Mesendoderm (in vitro differentiated cells): ENCODE data around the gene CFAP20DC.
A peak's percentile ranks its signal among the peaks of the same experiment; 100 is the strongest.
"Not testable (repeated sequence)": the region's sequence is repeated elsewhere in the genome, so short reads cannot be mapped to it uniquely, and the experiment has no call there.

Source experiments
- DNase-seq: peaks from one replicate; pipeline ENCODE4 v3.0.0; 2013
- H2AK5ac ChIP-seq: 2 replicates; pipeline ENCODE4 v1.6.1; 2013; ENCODE audit warnings: low read length, inconsistent platforms
- H2BK120ac ChIP-seq: 2 replicates; pipeline ENCODE4 v1.6.1; 2013; ENCODE audit warnings: low read depth, mild to moderate bottlenecking, low read length, moderate library complexity, mixed read lengths
- H2BK15ac ChIP-seq: replicated peaks from 2 replicates; pipeline ENCODE4 v1.6.1; 2013; ENCODE audit warnings: low read depth, mild to moderate bottlenecking, moderate library complexity
- H2BK5ac ChIP-seq: 2 replicates; pipeline ENCODE4 v1.6.1; 2013; ENCODE audit warnings: low read length, inconsistent platforms
- H3K18ac ChIP-seq: 2 replicates; pipeline ENCODE4 v1.6.1; 2013; ENCODE audit warnings: mild to moderate bottlenecking, low read length, mixed read lengths
- H3K23ac ChIP-seq: one replicate; pipeline ENCODE4 v1.6.1; 2013; ENCODE audit warnings: low read length
- H3K27ac ChIP-seq: 2 replicates; pipeline ENCODE4 v1.5.1; 2013; ENCODE audit warnings: low read depth, mild to moderate bottlenecking, inconsistent platforms, low read length, moderate library complexity
- H3K27me3 ChIP-seq: 2 replicates; pipeline ENCODE4 v1.6.1; 2013; ENCODE audit warnings: low read length, control low read depth, mild to moderate bottlenecking, inconsistent platforms; ENCODE audit not compliant: insufficient read depth, poor library complexity
- H3K36me3 ChIP-seq: 2 replicates; pipeline ENCODE4 v1.6.1; 2013; ENCODE audit warnings: low read length, inconsistent platforms; ENCODE audit not compliant: control insufficient read depth, insufficient read depth
- H3K4ac ChIP-seq: one replicate; pipeline ENCODE4 v1.6.1; 2013; ENCODE audit warnings: low read depth, mild to moderate bottlenecking, low read length, moderate library complexity
- H3K4me1 ChIP-seq: 2 replicates; pipeline ENCODE4 v1.6.1; 2013; ENCODE audit warnings: low read depth, low read length, inconsistent platforms; ENCODE audit not compliant: control insufficient read depth
- H3K4me2 ChIP-seq: 2 replicates; pipeline ENCODE4 v1.6.1; 2013; ENCODE audit warnings: low read length
- H3K4me3 ChIP-seq: 2 replicates; pipeline ENCODE4 v1.5.1; 2013; ENCODE audit warnings: mild to moderate bottlenecking, low read length
- H3K56ac ChIP-seq: one replicate; pipeline ENCODE4 v1.6.1; 2013; ENCODE audit warnings: low read length
- H3K79me1 ChIP-seq: 2 replicates; pipeline ENCODE4 v1.6.1; 2013; ENCODE audit warnings: low read length, inconsistent platforms
- H3K79me2 ChIP-seq: 2 replicates; pipeline ENCODE4 v1.6.1; 2013; ENCODE audit warnings: mild to moderate bottlenecking, low read length; ENCODE audit not compliant: control insufficient read depth, insufficient read depth
- H3K9ac ChIP-seq: 2 replicates; pipeline ENCODE4 v1.6.1; 2013; ENCODE audit warnings: low read length, inconsistent platforms
- H4K5ac ChIP-seq: one replicate; pipeline ENCODE4 v1.6.1; 2013; ENCODE audit warnings: low read length
- H4K8ac ChIP-seq: one replicate; pipeline ENCODE4 v1.6.1; 2013; ENCODE audit warnings: low read depth, mild to moderate bottlenecking, control low read depth, low read length, moderate library complexity
- WGBS: extraction: QIAGEN DNeasy Blood & Tissue Kit; methylation state at CpG from one replicate; pipeline ENCODE4 v1.1.7; 2013; ENCODE audit warnings: low lambda C conversion rate, missing lambda C conversion rate; ENCODE audit not compliant: insufficient coverage; ENCODE audit errors: extremely low coverage; 5-methylcytosine and 5-hydroxymethylcytosine counted together

Gene CFAP20DC

GRCh38 chr3:58698246-58698645, 351.6 kb downstream of the CFAP20DC start:
- Histone ChIP-seq H2BK120ac (no peak overlapping the region), H3K27ac (no peak overlapping the region)

DNA sequence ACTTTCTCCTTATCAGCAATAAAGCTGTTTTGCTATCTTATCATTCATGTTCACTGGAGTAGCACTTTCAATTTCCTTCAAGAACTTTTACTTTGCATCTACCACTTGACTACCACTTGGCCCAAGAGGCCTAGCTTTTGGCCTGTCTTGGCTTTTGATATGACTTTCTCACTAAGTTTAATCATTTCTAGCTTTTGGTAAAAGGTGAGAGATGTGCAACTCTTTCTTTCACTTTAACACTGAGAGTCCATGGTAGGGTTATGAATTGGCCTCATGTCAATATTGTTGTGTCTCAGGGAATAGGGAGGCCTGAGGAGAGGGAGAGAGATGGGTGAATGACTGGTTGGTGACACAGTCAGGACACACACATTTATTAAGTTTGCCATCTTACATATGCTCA, 352.3 kb downstream of the CFAP20DC start:
- H3K23ac ChIP-seq = no peak overlapping the region
- H3K4me1 ChIP-seq = peaks cover 1% of the 10 kb centered on the region
- no peak overlapping the region for H3K9ac ChIP-seq
- H3K4me3 ChIP-seq = no peak overlapping the region
- no peak overlapping the region for H3K27ac ChIP-seq
- H2AK5ac ChIP-seq = no peak overlapping the region
- no peak overlapping the region for H3K18ac ChIP-seq
- no peak overlapping the region for H3K4ac ChIP-seq
- no peak overlapping the region for H3K4me2 ChIP-seq
- no peak overlapping the region for H2BK120ac ChIP-seq
- H3K79me2 ChIP-seq = no peaks in the 10 kb centered on the region
- no peak overlapping the region for H2BK5ac ChIP-seq
- no peak overlapping the region for H4K8ac ChIP-seq
- peak; percentile 19 for DNase-seq
- no peak overlapping the region for H3K56ac ChIP-seq
- no peaks in the 10 kb centered on the region for H3K36me3 ChIP-seq
- H3K27me3 ChIP-seq = peaks cover 2% of the 10 kb centered on the region
- H2BK15ac ChIP-seq = no peak overlapping the region
- no peaks in the 10 kb centered on the region for H3K79me1 ChIP-seq
- H4K5ac ChIP-seq = no peak overlapping the region

More at GRCh38 chr3:58698246-58698645, 351.6 kb downstream of the CFAP20DC start:
- Histone ChIP-seq H3K36me3 (no peaks in the 10 kb centered on the region), H3K27me3 (peaks cover 2% of the 10 kb centered on the region), H4K5ac (no peak overlapping the region), H2BK15ac (no peak overlapping the region), H3K4me2 (no peak overlapping the region), H3K23ac (no peak overlapping the region), H3K56ac (no peak overlapping the region), H2AK5ac (no peak overlapping the region), H3K4me3 (no peak overlapping the region), H3K4me1 (peaks cover 1% of the 10 kb centered on the region), H3K9ac (no peak overlapping the region), H3K4ac (no peak overlapping the region), H2BK5ac (no peak overlapping the region), H4K8ac (no peak overlapping the region), H3K79me1 (no peaks in the 10 kb centered on the region), H3K18ac (no peak overlapping the region), H3K79me2 (no peaks in the 10 kb centered on the region)
- no peak for DNase-seq

DNA sequence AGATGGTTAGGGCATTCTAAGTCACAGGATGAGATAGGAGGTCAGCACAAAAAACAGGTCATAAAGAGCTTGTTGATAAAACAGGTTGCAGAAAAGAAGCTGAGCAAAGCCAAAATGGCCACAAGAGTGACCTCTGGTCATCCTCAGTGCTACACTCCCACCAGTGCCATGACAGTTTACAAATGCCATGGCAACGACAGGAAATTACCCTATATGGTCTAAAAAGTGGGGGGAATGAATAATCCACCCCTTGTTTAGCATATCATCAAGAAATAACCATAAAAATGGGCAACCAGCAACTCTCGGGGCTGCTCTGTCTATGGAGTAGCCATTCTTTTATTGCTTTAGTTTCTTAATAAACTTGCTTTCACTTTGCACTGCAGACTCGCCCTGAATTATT, 353.0 kb downstream of the CFAP20DC start:
- H3K18ac ChIP-seq, H3K27me3 ChIP-seq, H3K9ac ChIP-seq, H3K23ac ChIP-seq, H3K79me2 ChIP-seq, DNase-seq, H2BK15ac ChIP-seq, H4K8ac ChIP-seq, H2BK120ac ChIP-seq, H4K5ac ChIP-seq, H3K79me1 ChIP-seq, H2BK5ac ChIP-seq, H3K4ac ChIP-seq, H3K56ac ChIP-seq, H3K27ac ChIP-seq, H2AK5ac ChIP-seq, H3K36me3 ChIP-seq, H3K4me2 ChIP-seq, H3K4me1 ChIP-seq, H3K4me3 ChIP-seq: not testable (repeated sequence)
- WGBS = no CpG with 5 or more reads among the region's 3 CpGs

- H3K79me1 ChIP-seq = no peaks in the 10 kb centered on the region
- no peak overlapping the region for H3K4me2 ChIP-seq
- no peak overlapping the region for H4K5ac ChIP-seq
- H4K8ac ChIP-seq = no peak overlapping the region
- no peak overlapping the region for H2BK120ac ChIP-seq
- no peak overlapping the region for H2BK15ac ChIP-seq
- H3K4ac ChIP-seq = no peak overlapping the region
- H3K9ac ChIP-seq = no peak overlapping the region
- no peak overlapping the region for H3K27ac ChIP-seq
- no peak overlapping the region for H2AK5ac ChIP-seq
- peaks cover 1% of the 10 kb centered on the region for H3K4me1 ChIP-seq
- no peak overlapping the region for H3K4me3 ChIP-seq
- no peak overlapping the region for H3K56ac ChIP-seq
- WGBS = no CpG with 5 or more reads among the region's 1 CpG
- H3K27me3 ChIP-seq = no peaks in the 10 kb centered on the region
- H3K18ac ChIP-seq = no peak overlapping the region
- H3K79me2 ChIP-seq = no peaks in the 10 kb centered on the region
- H3K23ac ChIP-seq = no peak overlapping the region
- DNase-seq = no peak
- no peaks in the 10 kb centered on the region for H3K36me3 ChIP-seq
- no peak overlapping the region for H2BK5ac ChIP-seq
These were observed 353.7 kb downstream of the CFAP20DC start for GRCh38 chr3:58696093-58696492.

- not testable (repeated sequence) for H2BK120ac ChIP-seq, H4K5ac ChIP-seq, H3K4me3 ChIP-seq, H3K4ac ChIP-seq, H3K9ac ChIP-seq, H3K27me3 ChIP-seq, H2BK15ac ChIP-seq, H3K4me2 ChIP-seq, H3K27ac ChIP-seq, H3K36me3 ChIP-seq, H3K23ac ChIP-seq, H4K8ac ChIP-seq, H3K56ac ChIP-seq, H3K79me2 ChIP-seq, H2AK5ac ChIP-seq, H3K18ac ChIP-seq, H3K79me1 ChIP-seq, H2BK5ac ChIP-seq, H3K4me1 ChIP-seq
- DNase-seq = peak; percentile 9
- no CpG with 5 or more reads among the region's 4 CpGs for WGBS
These were observed 354.5 kb downstream of the CFAP20DC start for GRCh38 chr3:58695284-58695683.

DNA sequence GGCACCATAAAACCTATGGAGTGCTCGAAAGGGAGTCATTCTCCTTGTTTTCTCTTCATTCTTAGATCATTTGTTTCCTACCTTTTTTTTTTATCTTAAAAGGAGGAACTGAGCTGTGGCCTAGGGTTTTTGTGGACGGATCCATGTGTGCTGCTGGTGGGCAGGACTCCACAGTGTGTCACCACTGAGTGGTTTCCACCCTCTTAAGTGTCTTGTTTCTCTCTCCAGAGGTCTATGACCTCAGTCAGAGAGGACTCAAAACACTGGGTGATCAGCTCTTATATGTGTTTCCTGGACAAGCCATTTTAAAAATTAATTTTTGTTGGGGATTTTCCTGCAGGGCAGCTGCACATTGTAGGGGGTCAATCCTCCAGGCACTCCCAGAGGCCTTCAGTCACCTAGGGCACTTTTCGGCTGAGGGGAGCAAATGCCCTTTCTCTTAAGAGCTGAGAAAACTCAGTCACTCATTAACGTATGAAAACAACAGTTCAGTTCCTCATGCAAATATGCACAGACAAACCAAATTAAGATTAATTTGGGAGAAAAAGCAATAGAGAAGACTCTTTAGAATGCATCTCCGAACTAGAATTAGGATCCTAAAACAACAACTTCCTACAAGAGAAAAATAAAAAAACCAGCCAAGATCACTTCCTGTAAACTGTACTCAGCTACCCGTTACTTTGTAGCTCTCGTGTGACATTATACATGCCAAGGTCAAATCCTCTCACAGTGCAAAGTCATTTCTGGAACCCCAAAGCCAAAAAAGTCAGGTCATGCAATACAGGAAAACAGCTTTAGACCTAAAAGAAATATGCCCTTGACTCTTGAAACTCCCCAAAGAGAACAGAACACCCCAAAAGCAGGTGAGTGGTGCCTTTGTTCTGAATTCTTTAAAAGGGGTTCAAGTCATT, 355.6 kb downstream of the CFAP20DC start:
- H3K4ac ChIP-seq = no peak overlapping the region
- no peak overlapping the region for H3K4me3 ChIP-seq
- no peak overlapping the region for H4K8ac ChIP-seq
- no peak overlapping the region for H3K27ac ChIP-seq
- H3K56ac ChIP-seq = no peak overlapping the region
- H2BK15ac ChIP-seq = no peak overlapping the region
- peaks cover 1% of the 10 kb centered on the region for H3K4me1 ChIP-seq
- DNase-seq = no peak
- no peak overlapping the region for H4K5ac ChIP-seq
- H3K9ac ChIP-seq = no peak overlapping the region
- no peak overlapping the region for H3K18ac ChIP-seq
- H3K4me2 ChIP-seq = no peak overlapping the region
- no peak overlapping the region for H2BK120ac ChIP-seq
- H3K79me1 ChIP-seq = no peaks in the 10 kb centered on the region
- H3K23ac ChIP-seq = no peak overlapping the region
- no peak overlapping the region for H2AK5ac ChIP-seq
- no CpG with 5 or more reads among the region's 7 CpGs for WGBS
- no peaks in the 10 kb centered on the region for H3K27me3 ChIP-seq
- H2BK5ac ChIP-seq = no peak overlapping the region
- H3K36me3 ChIP-seq = no peaks in the 10 kb centered on the region
- no peaks in the 10 kb centered on the region for H3K79me2 ChIP-seq
